Mesenchymal stem cell (in vitro differentiated cells and primary cell): ENCODE data around the gene GPC4.
A peak's percentile ranks its signal among the peaks of the same experiment; 100 is the strongest.

ENCODE experiments used
- DNase-seq: peaks from one replicate; pipeline ENCODE4 v3.0.0-alpha.2; 2013
- H2AFZ ChIP-seq: one replicate; pipeline ENCODE4 v1.6.1; 2013; ENCODE audit warnings: low read depth, mild to moderate bottlenecking, control low read depth, inconsistent platforms, low read length, moderate library complexity
- H2AK5ac ChIP-seq: 2 replicates; pipeline ENCODE4 v1.6.1; 2013; ENCODE audit warnings: low read length, moderate library complexity, mild to moderate bottlenecking, inconsistent platforms; ENCODE audit not compliant: severe bottlenecking
- H2BK120ac ChIP-seq: one replicate; pipeline ENCODE4 v1.6.1; 2013; ENCODE audit warnings: low read depth, mild to moderate bottlenecking, inconsistent platforms, low read length, moderate library complexity
- H2BK12ac ChIP-seq, 2 experiments: one replicate each; pipeline ENCODE4 v1.6.1; 2013; ENCODE audit warnings: inconsistent platforms in 2 of 2, low read length in 2 of 2, mild to moderate bottlenecking in 2 of 2, moderate library complexity in 2 of 2, control low read depth in 1 of 2
- H2BK15ac ChIP-seq: one replicate; pipeline ENCODE4 v1.6.1; 2013; ENCODE audit warnings: mild to moderate bottlenecking, low read depth, inconsistent platforms; ENCODE audit not compliant: poor library complexity, severe bottlenecking
- H2BK5ac ChIP-seq: 2 replicates; pipeline ENCODE4 v1.6.1; 2013; ENCODE audit warnings: low read depth, mild to moderate bottlenecking, low read length, control low read depth, inconsistent platforms; ENCODE audit not compliant: poor library complexity, severe bottlenecking
- H3K14ac ChIP-seq, 2 experiments: one replicate each; pipeline ENCODE4 v1.6.1; 2013; ENCODE audit warnings: inconsistent platforms in 2 of 2, low read length in 2 of 2, control low read depth in 1 of 2, mild to moderate bottlenecking in 1 of 2, moderate library complexity in 1 of 2
- H3K18ac ChIP-seq, 2 experiments: one replicate each; pipeline ENCODE4 v1.6.1; 2013; ENCODE audit warnings: inconsistent platforms in 2 of 2, low read length in 2 of 2, control low read depth in 1 of 2, low read depth in 1 of 2, mild to moderate bottlenecking in 1 of 2
- H3K23ac ChIP-seq, 2 experiments: one replicate each; pipeline ENCODE4 v1.6.1; 2013; ENCODE audit warnings: inconsistent platforms in 2 of 2, low read length in 2 of 2, mild to moderate bottlenecking in 2 of 2, moderate library complexity in 2 of 2, control low read depth in 1 of 2
- H3K27ac ChIP-seq: 2 replicates; pipeline ENCODE4 v1.5.1; 2013; ENCODE audit warnings: mild to moderate bottlenecking, moderate library complexity, low read length, control low read depth, inconsistent platforms; ENCODE audit not compliant: poor library complexity, severe bottlenecking
- H3K27me3 ChIP-seq, 2 experiments: 2 replicates each; pipeline versions ENCODE4 v1.6.1 to v1.7.0; 2013; ENCODE audit warnings: low read length in 2 of 2, mild to moderate bottlenecking in 2 of 2, moderate library complexity in 2 of 2, control low read depth in 1 of 2, inconsistent platforms in 1 of 2; ENCODE audit not compliant: control insufficient read depth in 1 of 2, insufficient read depth in 1 of 2
- H3K36me3 ChIP-seq, 2 experiments: 2 replicates each; pipeline versions ENCODE4 v1.6.1 to v1.7.0; 2013; ENCODE audit warnings: low read length in 2 of 2, control low read depth in 1 of 2, inconsistent platforms in 1 of 2, low read depth in 1 of 2, mild to moderate bottlenecking in 1 of 2; ENCODE audit not compliant: insufficient read depth in 2 of 2, control insufficient read depth in 1 of 2
- H3K4ac ChIP-seq, 2 experiments: one replicate each; pipeline ENCODE4 v1.6.1; 2013; ENCODE audit warnings: inconsistent platforms in 2 of 2, low read length in 2 of 2, mild to moderate bottlenecking in 2 of 2, moderate library complexity in 2 of 2, control low read depth in 1 of 2, low read depth in 1 of 2
- H3K4me1 ChIP-seq: 2 replicates; pipeline ENCODE4 v1.6.1; 2013; ENCODE audit warnings: low read depth, low read length, control low read depth; ENCODE audit not compliant: control insufficient read depth, insufficient read depth
- H3K4me2 ChIP-seq: 2 replicates; pipeline ENCODE4 v1.6.1; 2013; ENCODE audit warnings: low read length, mild to moderate bottlenecking, inconsistent platforms; ENCODE audit not compliant: poor library complexity, severe bottlenecking
- H3K4me3 ChIP-seq, 2 experiments: 2 replicates each; pipeline versions ENCODE4 v1.5.1 to v1.7.0; 2013; ENCODE audit warnings: low read length in 2 of 2, mild to moderate bottlenecking in 2 of 2, control low read depth in 1 of 2, low read depth in 1 of 2; ENCODE audit not compliant: insufficient read depth in 1 of 2
- H3K79me1 ChIP-seq: replicated peaks from 2 replicates; pipeline ENCODE4 v1.6.1; 2013; ENCODE audit warnings: mild to moderate bottlenecking, control low read depth, low read length, inconsistent platforms; ENCODE audit not compliant: poor library complexity, severe bottlenecking
- H3K9ac ChIP-seq: 2 replicates; pipeline ENCODE4 v1.7.0; 2013; ENCODE audit warnings: mild to moderate bottlenecking, low read length, moderate library complexity
- H3K9me3 ChIP-seq: 2 replicates; pipeline ENCODE4 v1.7.0; 2013; ENCODE audit warnings: mild to moderate bottlenecking, low read length; ENCODE audit not compliant: control insufficient read depth
- H4K8ac ChIP-seq: one replicate; pipeline ENCODE4 v1.6.1; 2013; ENCODE audit warnings: inconsistent platforms, mild to moderate bottlenecking, low read length, moderate library complexity
- H4K91ac ChIP-seq: one replicate; pipeline ENCODE4 v1.6.1; 2013; ENCODE audit warnings: mild to moderate bottlenecking, low read length, inconsistent platforms
- WGBS: methylation state at CpG from one replicate; pipeline ENCODE4 v1.1.7; 2013; ENCODE audit warnings: mixed read lengths; 5-methylcytosine and 5-hydroxymethylcytosine counted together

The GPC4 gene

DNA sequence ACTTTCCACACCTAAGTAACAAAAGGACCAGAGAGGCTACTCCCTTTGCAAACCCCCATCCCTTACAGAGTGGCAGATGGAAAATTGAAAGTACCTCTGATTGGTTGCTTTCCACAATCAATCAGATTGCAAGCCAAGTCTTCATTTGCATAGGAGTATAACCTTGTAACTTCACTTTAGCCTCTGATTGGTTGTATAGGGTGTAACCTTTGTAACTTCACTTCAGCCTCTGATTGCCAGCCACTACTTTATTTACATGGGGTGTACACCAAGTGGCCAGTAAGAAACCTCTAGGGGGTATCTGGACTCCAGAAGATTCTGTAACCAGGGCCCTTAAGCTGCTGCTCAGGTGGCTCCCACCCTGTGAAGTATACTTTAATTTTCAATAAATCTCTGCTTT, 48.6 kb downstream of the GPC4 start:
- Histone ChIP-seq H3K9ac (no peak overlapping the region), H3K23ac (no peak overlapping the region), H3K14ac (no peak overlapping the region), H4K91ac (no peak overlapping the region), H3K79me1 (peaks cover 3% of the 10 kb centered on the region), H3K9me3 (no peaks in the 10 kb centered on the region), H2AFZ (no peak overlapping the region), H2BK12ac (no peak overlapping the region), H4K8ac (no peak overlapping the region), H3K36me3 (no peaks in the 10 kb centered on the region), H2BK120ac (no peak overlapping the region), H2BK15ac (no peak overlapping the region), H2AK5ac (no peak overlapping the region), H3K27ac (no peak overlapping the region), H2BK5ac (no peak overlapping the region), H3K4me3 (no peak overlapping the region), H3K27me3 (peaks cover 0 to 2% of the 10 kb centered on the region in 2 experiments), H3K4me2 (no peak overlapping the region), H3K4ac (no peak overlapping the region), H3K4me1 (no peaks in the 10 kb centered on the region), H3K18ac (no peak overlapping the region)
- no peak for DNase-seq

DNA sequence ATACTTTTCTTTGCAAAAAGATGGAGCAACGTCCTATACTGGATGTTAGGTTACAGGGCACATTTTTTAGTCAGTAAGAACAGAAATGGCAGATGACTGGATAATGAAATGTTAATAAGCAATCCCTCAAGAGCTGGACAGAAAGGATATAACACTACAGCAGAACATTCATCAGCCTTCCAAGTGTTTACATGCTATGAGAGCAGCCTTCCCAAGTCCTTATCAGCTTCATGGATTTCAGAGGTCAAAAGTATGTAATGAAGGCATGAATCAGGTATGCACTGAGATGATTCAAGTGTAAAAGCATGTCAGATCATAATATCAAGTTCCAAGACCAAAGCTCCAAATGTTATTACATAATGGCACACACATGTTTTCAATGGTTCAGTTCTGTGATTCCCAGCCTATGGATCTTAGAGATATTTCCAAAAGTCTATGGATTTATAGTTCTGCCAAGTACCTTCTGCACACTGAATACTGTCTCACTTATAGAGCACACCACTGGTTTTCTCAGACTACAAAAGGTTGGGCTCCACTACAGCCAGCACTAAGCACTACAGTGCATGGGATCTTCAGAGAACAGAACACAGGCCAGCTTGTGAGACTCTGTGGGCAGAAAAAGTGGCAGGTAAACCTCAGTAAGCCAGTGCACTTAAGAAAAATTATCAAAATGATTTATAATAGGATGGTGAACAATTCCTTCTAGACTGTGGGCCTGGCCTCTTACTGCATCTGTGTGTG, 49.2 kb downstream of the GPC4 start:
- Histone ChIP-seq H3K4me3 (no peak overlapping the region), H3K27me3 (peaks cover 0 to 2% of the 10 kb centered on the region in 2 experiments), H3K27ac (peak overlapping the region; percentile 17), H3K14ac (no peak overlapping the region), H3K4me2 (no peak overlapping the region), H4K8ac (no peak overlapping the region), H3K36me3 (no peaks in the 10 kb centered on the region), H2BK15ac (no peak overlapping the region), H4K91ac (no peak overlapping the region), H3K4me1 (no peaks in the 10 kb centered on the region), H3K9ac (no peak overlapping the region), H2BK5ac (no peak overlapping the region), H2AK5ac (no peak overlapping the region), H3K23ac (no peak overlapping the region), H3K9me3 (no peaks in the 10 kb centered on the region), H2BK120ac (no peak overlapping the region), H2AFZ (no peak overlapping the region), H2BK12ac (no peak overlapping the region), H3K4ac (no peak overlapping the region), H3K18ac (no peak overlapping the region), H3K79me1 (peaks cover 3% of the 10 kb centered on the region)
- peak; percentile 36 for DNase-seq
- 0% methylated on average over 1 of the region's 1 CpG for WGBS

DNA sequence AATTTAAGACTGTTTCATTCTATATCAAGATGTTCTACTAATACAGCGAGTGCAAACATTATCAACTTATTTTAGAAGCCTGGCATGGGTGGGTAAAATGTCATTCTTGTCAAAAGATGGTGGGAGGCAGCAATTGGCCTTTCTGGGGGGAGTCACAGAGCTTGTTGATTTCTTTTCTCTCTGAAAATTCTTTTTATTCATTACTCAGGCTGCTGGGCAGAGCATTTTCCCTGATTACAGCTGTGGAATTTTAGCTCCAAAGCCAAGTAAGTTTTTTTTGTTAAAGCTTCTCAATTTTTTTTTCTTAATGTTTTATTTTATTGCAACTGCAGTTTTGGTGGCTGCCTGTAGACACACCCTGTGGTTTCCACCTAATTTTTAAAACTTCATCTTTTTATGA, 50.4 kb downstream of the GPC4 start:
- H3K36me3 ChIP-seq = no peaks in the 10 kb centered on the region
- WGBS = no CpG with 5 or more reads among the region's 1 CpG
- no peak overlapping the region for H3K23ac ChIP-seq
- no peak overlapping the region for H2BK12ac ChIP-seq
- H2BK120ac ChIP-seq = no peak overlapping the region
- H3K14ac ChIP-seq = no peak overlapping the region
- no peak overlapping the region for H3K4me3 ChIP-seq
- H3K18ac ChIP-seq = no peak overlapping the region
- peaks cover 4% of the 10 kb centered on the region for H3K79me1 ChIP-seq
- peak overlapping the region; percentile 55 for H3K9ac ChIP-seq
- H3K27ac ChIP-seq = no peak overlapping the region
- peaks cover 0 to 2% of the 10 kb centered on the region in 2 experiments for H3K27me3 ChIP-seq
- DNase-seq = no peak
- no peak overlapping the region for H3K4ac ChIP-seq
- no peak overlapping the region for H4K8ac ChIP-seq
- H2AFZ ChIP-seq = no peak overlapping the region
- H3K9me3 ChIP-seq = no peaks in the 10 kb centered on the region
- H2AK5ac ChIP-seq = no peak overlapping the region
- H4K91ac ChIP-seq = no peak overlapping the region
- no peak overlapping the region for H3K4me2 ChIP-seq
- no peak overlapping the region for H2BK5ac ChIP-seq
- no peaks in the 10 kb centered on the region for H3K4me1 ChIP-seq
- H2BK15ac ChIP-seq = no peak overlapping the region

DNA sequence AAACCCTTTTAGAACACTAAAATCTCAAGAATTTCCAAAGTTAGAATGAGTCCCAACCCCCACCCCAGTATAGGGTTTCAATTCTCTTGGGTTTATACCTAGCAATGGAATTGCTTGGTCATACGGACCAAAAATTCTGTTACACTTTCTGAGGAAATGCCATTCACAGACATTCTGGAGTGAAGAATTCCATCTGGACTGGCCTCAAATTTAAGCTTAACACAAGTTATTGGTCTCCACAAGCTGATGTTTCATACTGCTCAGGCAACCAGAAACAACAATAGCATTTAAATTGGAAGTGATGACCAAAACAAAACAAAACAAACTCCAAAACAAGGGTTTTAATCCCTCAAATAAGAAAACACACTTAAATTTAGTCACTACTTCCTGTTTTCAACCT, 51.1 kb downstream of the GPC4 start:
- Histone ChIP-seq H3K18ac (no peak overlapping the region), H3K4me3 (no peak overlapping the region), H3K23ac (no peak overlapping the region), H2BK5ac (no peak overlapping the region), H3K4ac (no peak overlapping the region), H3K79me1 (peaks cover 5% of the 10 kb centered on the region), H4K8ac (no peak overlapping the region), H3K4me1 (no peaks in the 10 kb centered on the region), H3K9me3 (no peaks in the 10 kb centered on the region), H2BK15ac (no peak overlapping the region), H3K14ac (no peak overlapping the region), H3K27ac (no peak overlapping the region), H2BK120ac (no peak overlapping the region), H2AFZ (no peak overlapping the region), H4K91ac (no peak overlapping the region), H2AK5ac (no peak overlapping the region), H3K9ac (peak overlapping the region; percentile 55), H3K36me3 (no peaks in the 10 kb centered on the region), H3K27me3 (peaks cover 0 to 1% of the 10 kb centered on the region in 2 experiments), H2BK12ac (no peak overlapping the region), H3K4me2 (no peak overlapping the region)
- DNase-seq = no peak
- 25% methylated on average over 1 of the region's 1 CpG for WGBS
